ENCODE data around the gene HLA-DMA. TPM values are rescaled to one million over a fixed set of nuclear protein-coding genes. Genes with fewer than 3 reads are reported as not detected.

Gene HLA-DMA
- total RNA-seq, 4 donors from 2014 or later, result 1.4 to 40.4 (median 20.8) TPM

DNA sequence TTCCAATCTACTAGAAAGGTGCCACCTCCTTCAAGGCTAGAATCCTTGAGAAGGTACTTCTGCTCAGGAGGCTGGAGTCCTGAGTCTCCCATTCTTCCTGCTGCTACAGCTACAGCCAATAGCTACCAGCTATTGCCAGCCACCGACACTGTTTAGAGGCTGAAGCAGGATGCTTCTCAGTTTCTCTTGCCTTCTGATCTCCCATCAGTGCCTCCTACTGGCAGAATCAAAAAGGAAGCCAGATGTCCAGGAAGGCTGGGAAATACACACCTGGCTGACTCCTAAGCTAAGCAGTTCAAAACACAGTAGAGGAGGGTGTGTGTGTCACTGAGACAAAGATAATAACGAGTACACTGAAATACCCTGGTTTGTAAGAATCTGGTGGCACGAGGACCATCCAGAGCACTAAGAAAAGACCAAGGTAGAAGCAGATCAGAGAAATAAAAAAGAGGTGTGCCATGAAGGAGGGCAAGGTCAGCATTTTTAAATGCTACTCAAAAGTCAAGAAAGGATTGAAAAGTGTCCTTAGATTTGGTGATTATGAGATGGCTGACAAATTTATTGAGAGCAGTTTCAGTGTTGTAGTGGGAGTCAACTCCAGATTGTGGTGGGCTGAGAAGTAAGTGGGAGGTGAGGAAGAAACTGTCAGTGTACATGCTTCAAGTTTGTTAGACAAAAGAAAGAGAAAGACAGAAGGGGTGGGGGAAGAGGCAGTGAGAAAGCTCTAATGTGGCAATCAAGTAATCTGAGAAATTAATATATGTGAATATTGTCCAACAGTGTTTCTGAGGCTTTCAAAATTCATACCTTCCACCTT lies 2.3 kb upstream of the HLA-DMA start:
- Histone ChIP-seq H3K4me3 (no peak overlapping the region), H3K36me3 (no peaks in the 10 kb centered on the region), H3K9me3 (no peaks in the 10 kb centered on the region), H3K4me1 (peaks cover 0 to 13% (median 4%) of the 10 kb centered on the region in 4 donors), H3K27me3 (no peaks in the 10 kb centered on the region), H3K27ac (no peak overlapping the region)
- in situ Hi-C loops (cut with MboI; ENCODE audit: low pct_ligation_motif_present in 1 of 4, low pct_unique_long_range_greater_than_20kb in 1 of 4, low sequenced_read_pairs in 3 of 4), result loop anchor here in 1 of 4 donors (25.0 kb wide), 1 partner anchor 457 kb away; the partner anchor contains the start of genes CUTA, PHF1 and SYNGAP1
- 29 to 71% methylated on average over 1 to 3 of the region's 3 CpGs for WGBS, 2 donors (ENCODE audit: low coverage in 1 of 2)
- TF ChIP-seq POLR2A (IDR thresholded peaks at IDR 0.05), result no peak
- TF ChIP-seq, protein P1, sequence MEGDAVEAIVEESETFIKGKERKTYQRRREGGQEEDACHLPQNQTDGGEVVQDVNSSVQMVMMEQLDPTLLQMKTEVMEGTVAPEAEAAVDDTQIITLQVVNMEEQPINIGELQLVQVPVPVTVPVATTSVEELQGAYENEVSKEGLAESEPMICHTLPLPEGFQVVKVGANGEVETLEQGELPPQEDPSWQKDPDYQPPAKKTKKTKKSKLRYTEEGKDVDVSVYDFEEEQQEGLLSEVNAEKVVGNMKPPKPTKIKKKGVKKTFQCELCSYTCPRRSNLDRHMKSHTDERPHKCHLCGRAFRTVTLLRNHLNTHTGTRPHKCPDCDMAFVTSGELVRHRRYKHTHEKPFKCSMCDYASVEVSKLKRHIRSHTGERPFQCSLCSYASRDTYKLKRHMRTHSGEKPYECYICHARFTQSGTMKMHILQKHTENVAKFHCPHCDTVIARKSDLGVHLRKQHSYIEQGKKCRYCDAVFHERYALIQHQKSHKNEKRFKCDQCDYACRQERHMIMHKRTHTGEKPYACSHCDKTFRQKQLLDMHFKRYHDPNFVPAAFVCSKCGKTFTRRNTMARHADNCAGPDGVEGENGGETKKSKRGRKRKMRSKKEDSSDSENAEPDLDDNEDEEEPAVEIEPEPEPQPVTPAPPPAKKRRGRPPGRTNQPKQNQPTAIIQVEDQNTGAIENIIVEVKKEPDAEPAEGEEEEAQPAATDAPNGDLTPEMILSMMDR (IDR thresholded peaks at IDR 0.05), result peak; percentile 25 to 33 (median 26)
- TF ChIP-seq EP300 (IDR thresholded peaks at IDR 0.05; ENCODE audit: low read depth), result no peak
- no peak for TF ChIP-seq POLR2AphosphoS5 (IDR thresholded peaks at IDR 0.05)
- intact Hi-C loops (cut with DNase I; ENCODE audit: low total_unique reads), result no loop called here
- peak; percentile 42 for DNase-seq

DNA sequence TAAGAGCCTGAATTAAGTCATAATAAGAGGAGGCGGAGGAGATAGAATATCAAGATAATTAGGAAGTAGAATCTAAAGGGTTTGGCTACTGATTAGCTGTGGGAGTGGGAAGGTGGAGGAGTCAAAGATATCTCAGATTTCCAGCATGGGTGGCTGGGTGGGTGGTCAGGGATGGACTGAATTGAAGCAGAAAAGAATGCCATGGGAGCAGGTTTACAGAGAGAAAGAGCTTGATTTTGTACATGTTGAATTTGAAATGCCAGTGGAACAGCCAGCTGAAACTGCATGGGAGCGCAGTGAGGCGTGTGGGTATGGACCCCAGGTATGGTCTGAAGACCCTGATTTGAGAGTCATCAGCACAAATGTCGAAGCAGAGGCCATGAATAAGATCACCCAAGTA lies 1.4 kb upstream of the HLA-DMA start:
- no peaks in the 10 kb centered on the region for H3K9me3 ChIP-seq
- no peaks in the 10 kb centered on the region for H3K36me3 ChIP-seq
- intact Hi-C loops (cut with DNase I; ENCODE audit: low total_unique reads) (no loop called here), in situ Hi-C loops (cut with MboI; ENCODE audit: low pct_ligation_motif_present in 1 of 4, low pct_unique_long_range_greater_than_20kb in 1 of 4, low sequenced_read_pairs in 3 of 4) (loop anchor here in 1 of 4 donors (25.0 kb wide), 1 partner anchor 458 kb away; the partner anchor contains the start of genes CUTA, PHF1 and SYNGAP1)
- 89% methylated on average over 4 of the region's 4 CpGs for WGBS, 2 donors (ENCODE audit: low coverage in 1 of 2)
- H3K4me3 ChIP-seq, result no peak overlapping the region
- peaks cover 0 to 13% (median 4%) of the 10 kb centered on the region in 4 donors for H3K4me1 ChIP-seq
- no peak for DNase-seq
- no peak for TF ChIP-seq EP300 (IDR thresholded peaks at IDR 0.05; ENCODE audit: low read depth)
- TF ChIP-seq, protein P1 (IDR thresholded peaks at IDR 0.05), result no peak
- no peak for TF ChIP-seq POLR2AphosphoS5 (IDR thresholded peaks at IDR 0.05)
- no peak for TF ChIP-seq POLR2A (IDR thresholded peaks at IDR 0.05)
- no peaks in the 10 kb centered on the region for H3K27me3 ChIP-seq
- no peak overlapping the region for H3K27ac ChIP-seq

DNA sequence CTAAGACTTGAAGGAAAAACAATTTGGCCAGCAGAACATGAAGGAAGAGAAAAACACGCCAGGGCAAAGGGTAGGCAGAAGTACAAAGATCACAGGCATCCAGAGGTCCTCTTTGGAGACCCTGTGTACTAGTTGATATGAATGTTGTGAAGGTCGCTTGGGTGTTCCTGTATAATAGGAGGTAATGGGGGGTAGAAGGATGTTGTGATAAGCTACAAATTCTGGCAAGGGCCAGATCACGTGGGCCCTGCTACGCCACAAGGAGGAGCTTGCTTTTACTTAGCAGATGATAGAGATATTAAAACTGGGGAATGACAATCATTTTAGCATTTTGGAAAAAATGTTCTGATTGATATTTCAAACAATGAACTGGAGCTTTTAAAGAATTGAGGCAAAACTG lies 878 bp upstream of the HLA-DMA start:
- 71 to 80% methylated on average over 1 to 4 of the region's 4 CpGs for WGBS, 2 donors (ENCODE audit: low coverage in 1 of 2)
- peaks cover 0 to 13% (median 4%) of the 10 kb centered on the region in 4 donors for H3K4me1 ChIP-seq
- in situ Hi-C loops (cut with MboI; ENCODE audit: low pct_ligation_motif_present in 1 of 4, low pct_unique_long_range_greater_than_20kb in 1 of 4, low sequenced_read_pairs in 3 of 4), result loop anchor here in 1 of 4 donors (25.0 kb wide), 1 partner anchor 459 kb away; the partner anchor contains the start of genes CUTA, PHF1 and SYNGAP1
- no peaks in the 10 kb centered on the region for H3K36me3 ChIP-seq
- TF ChIP-seq EP300 (IDR thresholded peaks at IDR 0.05; ENCODE audit: low read depth) (no peak), POLR2AphosphoS5 (IDR thresholded peaks at IDR 0.05) (no peak), POLR2A (IDR thresholded peaks at IDR 0.05) (no peak)
- TF ChIP-seq, protein P1 (IDR thresholded peaks at IDR 0.05), result no peak
- no peaks in the 10 kb centered on the region for H3K27me3 ChIP-seq
- peak overlapping the region in 3 of 4 donors; percentile 79 for H3K27ac ChIP-seq
- no peak overlapping the region for H3K4me3 ChIP-seq
- no peak for DNase-seq
- H3K9me3 ChIP-seq, result no peaks in the 10 kb centered on the region
- intact Hi-C loops (cut with DNase I; ENCODE audit: low total_unique reads), result no loop called here

DNA sequence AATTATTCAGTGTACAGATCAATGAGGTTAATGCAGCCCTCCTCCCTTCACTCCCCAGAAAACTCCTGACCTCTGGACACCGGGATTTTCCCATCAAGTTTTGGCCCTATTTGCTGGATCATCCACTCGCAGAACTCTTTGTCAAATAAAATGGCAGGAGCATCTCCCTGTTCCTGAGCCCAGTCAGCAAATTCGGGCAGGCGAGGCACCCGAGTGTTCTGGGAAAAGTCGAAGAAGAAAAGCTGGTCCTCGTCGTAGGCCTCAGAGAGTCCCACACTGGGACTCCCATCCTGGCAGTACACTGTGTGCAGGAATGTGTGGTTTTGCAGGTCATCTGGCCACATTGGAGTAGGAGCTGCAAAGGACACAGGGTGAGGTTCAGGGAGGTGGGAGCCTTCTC lies 2.4 kb downstream of the HLA-DMA start:
- no peaks in the 10 kb centered on the region for H3K27me3 ChIP-seq
- H3K9me3 ChIP-seq, result no peaks in the 10 kb centered on the region
- 91 to 100% methylated on average over 2 to 8 of the region's 8 CpGs for WGBS, 2 donors (ENCODE audit: low coverage in 1 of 2)
- no peak overlapping the region for H3K4me3 ChIP-seq
- in situ Hi-C loops (cut with MboI; ENCODE audit: low pct_ligation_motif_present in 1 of 4, low pct_unique_long_range_greater_than_20kb in 1 of 4, low sequenced_read_pairs in 3 of 4) (loop anchor here in 1 of 4 donors (25.0 kb wide), 1 partner anchor 462 kb away; the partner anchor contains the start of genes CUTA, PHF1 and SYNGAP1), intact Hi-C loops (cut with DNase I; ENCODE audit: low total_unique reads) (no loop called here)
- DNase-seq, result no peak
- peaks cover 0 to 19% (median 4%) of the 10 kb centered on the region in 4 donors for H3K4me1 ChIP-seq
- TF ChIP-seq EP300 (IDR thresholded peaks at IDR 0.05; ENCODE audit: low read depth), result no peak
- TF ChIP-seq POLR2AphosphoS5 (IDR thresholded peaks at IDR 0.05), result no peak
- TF ChIP-seq POLR2A (IDR thresholded peaks at IDR 0.05), result no peak
- TF ChIP-seq, protein P1 (IDR thresholded peaks at IDR 0.05), result no peak
- H3K27ac ChIP-seq, result no peak overlapping the region
- H3K36me3 ChIP-seq, result no peaks in the 10 kb centered on the region
